Dermis blood vessel endothelial cell (primary cell): ENCODE measurements around the gene ZMYND8. TPM values are rescaled to one million over a fixed set of nuclear protein-coding genes. Genes with fewer than 3 reads are reported as not detected.
"Not testable (repeated sequence)": the region's sequence is repeated elsewhere in the genome, so short reads cannot be mapped to it uniquely, and the experiment has no call there.

Experiments used
- DNase-seq: peaks from one replicate; pipeline ENCODE4 v3.0.0; 2010
- total RNA-seq: library from RNA; depleted of rRNA; stranded (reverse); fragments of >200 nt; gene quantifications from 2 replicates; pipeline ENCODE4 v1.2.3, GENCODE V29; 2014

Gene ZMYND8
- total RNA-seq, 1 donor from 2014 or later: 35.9 TPM

- no peak for DNase-seq
Measured at GRCh38 chr20:47222468-47223119, 133.9 kb downstream of the ZMYND8 start.

- DNase-seq: no peak
Measured at GRCh38 chr20:47221036-47221625, 135.4 kb downstream of the ZMYND8 start.

DNA sequence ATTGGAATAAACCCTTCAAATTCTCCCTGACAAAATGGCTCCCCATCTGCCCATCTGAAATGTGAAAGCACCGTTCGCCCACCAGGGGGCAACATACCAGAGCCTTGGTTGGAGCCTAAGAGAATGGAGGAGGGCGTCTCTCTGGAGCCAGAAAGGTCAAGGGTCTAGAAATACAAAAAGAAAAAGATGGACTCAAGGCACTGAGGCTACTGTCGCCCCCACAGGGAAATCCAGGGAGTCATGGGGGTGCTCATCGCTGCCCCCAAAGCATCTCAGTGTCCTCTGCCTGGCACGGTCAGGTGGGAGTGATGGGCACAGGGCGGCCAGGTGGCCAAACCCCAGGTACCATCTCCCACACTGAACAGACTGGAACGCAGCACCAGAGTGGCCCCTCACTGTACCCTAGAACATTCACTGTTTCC lies 136.3 kb downstream of the ZMYND8 start:
- peak; percentile 74 for DNase-seq

- no peak for DNase-seq
Measured at GRCh38 chr20:47217482-47218446, 138.7 kb downstream of the ZMYND8 start.

- DNase-seq: no peak
Measured at GRCh38 chr20:47216819-47217410, 139.6 kb downstream of the ZMYND8 start.

DNA sequence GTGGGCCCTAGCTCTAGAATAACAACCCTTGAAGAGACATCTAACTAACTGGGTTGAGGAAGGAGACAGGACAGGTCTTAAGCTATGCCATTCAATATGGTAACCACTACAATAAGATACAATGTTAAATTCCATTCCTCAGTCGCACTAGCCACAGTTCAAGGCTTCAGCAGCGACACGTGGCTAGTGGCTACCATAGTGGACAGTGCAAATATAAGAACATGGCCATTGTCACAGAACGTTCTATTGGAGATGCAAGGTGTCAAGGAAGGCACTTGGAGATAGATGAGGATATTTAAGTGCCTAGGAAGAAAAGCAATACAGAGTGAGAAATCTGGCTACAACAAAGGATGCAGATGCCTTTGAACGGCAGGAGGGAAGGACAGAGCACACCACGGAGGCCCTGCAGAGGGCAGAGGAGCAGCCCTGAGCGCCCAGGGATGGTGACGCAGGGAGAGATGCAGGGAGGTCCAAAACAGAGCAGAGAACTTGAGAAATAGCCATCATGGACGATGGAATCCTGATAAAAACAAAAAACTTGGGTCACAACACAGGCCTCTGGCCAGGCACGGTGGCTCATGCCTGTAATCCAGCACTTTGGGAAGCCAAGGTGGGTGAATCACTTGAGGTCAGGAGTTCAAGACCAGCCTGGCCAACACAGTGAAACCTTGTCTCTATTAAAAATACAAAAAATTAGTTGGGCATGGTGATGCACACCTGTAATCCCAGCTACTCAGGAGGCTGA lies 140.7 kb downstream of the ZMYND8 start:
- DNase-seq: no peak

DNA sequence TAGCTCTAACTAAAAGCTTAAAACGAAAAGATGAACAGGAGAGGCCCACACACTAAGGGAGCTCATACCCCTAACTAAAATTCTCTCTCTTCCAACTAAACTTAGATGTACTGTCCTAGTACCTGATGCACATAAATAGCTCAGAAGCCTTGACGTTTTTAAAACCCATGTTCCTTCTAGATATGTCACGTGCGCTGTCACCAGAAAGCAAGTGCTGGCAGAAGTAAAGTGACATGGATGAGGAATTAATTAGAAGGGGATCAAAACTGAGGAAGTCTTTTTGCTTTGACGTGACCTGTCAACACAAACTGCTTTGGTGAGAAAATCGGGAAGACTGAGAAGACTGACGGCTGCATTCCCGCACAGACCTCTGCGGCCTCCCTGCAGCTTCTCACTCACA lies 142.5 kb downstream of the ZMYND8 start:
- no peak for DNase-seq

- no peak for DNase-seq
Measured at GRCh38 chr20:47212606-47213207, 143.8 kb downstream of the ZMYND8 start.

GRCh38 chr20:47211036-47211435 lies 145.5 kb downstream of the ZMYND8 start:
- no peak for DNase-seq

DNA sequence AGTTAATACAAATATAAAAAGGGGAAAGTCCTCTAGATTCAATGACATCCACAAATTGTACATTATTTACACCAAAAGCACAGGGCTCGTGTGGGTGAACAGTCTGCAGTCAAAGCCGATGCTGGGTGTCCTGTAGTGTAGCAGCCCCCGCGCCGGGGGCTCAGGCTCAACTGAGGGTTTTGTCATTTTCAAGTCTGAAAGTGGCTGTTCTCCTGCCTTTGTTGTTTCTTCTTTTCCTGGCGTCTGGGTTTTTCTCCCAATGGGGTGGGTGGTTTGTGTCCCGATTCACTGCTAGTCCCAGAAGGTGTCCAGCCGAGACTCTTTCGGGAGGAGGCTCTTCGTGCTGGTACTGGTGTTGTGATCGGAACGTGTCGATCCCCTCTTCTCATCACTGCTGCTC lies 146.0 kb downstream of the ZMYND8 start:
- no peak for DNase-seq

- DNase-seq: no peak
Measured at GRCh38 chr20:47209982-47210381, 146.5 kb downstream of the ZMYND8 start.

GRCh38 chr20:47208534-47209174 lies 147.8 kb downstream of the ZMYND8 start:
- no peak for DNase-seq

DNA sequence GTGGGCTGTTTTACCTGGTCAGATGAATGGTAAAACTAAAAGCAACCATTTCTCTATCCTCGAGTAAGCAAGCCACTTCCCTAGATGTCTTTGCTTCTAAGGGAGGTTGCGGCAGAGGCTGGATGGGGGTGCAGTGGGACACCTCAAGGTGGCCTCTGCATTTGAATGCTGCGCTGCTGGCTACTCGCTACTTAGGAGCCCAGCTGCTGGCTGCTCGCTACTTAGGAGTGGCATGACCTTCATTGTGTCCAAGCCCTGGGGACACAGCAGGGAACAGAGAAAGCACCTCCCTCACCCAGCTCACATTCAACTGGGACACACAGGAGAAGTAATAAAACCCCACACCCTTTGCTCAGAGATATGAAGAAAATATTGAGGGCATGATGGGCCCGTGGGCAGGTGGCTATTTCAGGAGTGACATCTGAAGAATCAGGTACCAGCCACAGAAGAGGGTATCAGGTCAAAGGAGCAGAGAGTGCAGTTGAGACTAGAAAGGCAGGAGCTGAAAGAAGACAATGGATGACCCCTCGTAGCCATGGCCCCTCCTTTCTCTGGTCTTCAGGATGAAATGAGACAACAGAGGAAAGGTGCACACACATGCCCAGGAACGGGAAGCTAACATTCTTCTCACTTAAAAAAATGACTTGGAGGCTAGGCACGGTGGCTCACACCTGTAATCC lies 149.4 kb downstream of the ZMYND8 start:
- DNase-seq: no peak

DNA sequence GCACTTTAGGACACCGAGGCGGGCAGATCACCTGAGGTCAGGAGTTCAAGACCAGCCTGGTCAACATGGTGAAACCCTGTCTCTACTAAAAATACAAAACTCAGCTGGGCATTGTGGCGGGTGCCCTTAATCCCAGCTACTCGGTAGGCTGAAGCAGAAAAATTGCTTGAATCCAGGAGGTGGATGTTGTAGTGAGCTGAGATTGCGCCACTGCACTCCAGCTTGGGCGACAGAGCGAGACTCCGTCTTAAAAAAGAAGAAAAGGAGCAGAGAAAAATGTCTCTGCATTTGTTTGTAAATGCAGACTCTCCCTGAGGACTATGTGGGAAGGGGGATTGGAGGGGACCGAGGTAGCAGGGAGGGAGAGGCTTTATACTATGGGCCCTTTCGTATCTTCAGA lies 149.9 kb downstream of the ZMYND8 start:
- not testable (repeated sequence) for DNase-seq

DNA sequence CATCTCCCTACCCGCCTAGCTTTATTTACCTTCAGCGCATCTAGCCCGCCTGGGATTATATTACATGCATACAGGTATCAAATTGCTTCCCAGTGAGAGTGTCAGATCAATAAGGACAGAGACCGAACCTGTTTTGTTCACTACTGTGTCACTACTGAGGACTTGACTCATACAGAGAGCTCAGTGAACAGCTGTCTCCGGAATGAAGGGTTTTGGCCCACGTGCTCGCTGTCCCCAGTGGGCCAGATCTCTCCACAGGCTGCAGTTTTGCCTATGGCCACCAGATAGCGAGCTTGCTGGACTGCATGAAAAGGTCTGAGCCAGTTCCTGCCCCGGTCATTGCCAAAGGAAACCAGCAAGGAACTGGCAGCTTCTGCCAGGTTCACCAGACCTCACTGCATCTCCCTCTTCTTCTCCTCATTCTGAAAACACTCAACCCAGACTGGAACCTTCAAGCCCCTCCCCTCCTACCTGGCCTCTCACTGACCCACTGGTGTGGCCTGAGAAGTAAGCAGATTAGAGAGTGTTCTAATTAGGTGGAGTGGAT lies 150.8 kb downstream of the ZMYND8 start:
- peak; percentile 89 for DNase-seq

DNA sequence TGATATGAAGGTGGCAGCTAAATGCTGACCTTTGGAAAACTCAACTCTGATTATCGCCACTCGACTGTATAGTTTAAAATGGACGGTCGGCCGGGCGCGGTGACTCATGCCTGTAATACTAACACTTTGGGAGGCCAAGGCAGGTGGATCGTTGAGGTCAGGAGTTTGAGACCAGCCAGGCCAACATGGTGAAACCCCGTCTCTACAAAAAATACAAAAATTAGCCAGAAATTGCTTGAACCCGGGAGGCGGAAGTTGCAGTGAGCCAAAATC lies 151.7 kb downstream of the ZMYND8 start:
- not testable (repeated sequence) for DNase-seq

GRCh38 chr20:47204008-47204849 lies 152.3 kb downstream of the ZMYND8 start:
- DNase-seq: no peak

DNA sequence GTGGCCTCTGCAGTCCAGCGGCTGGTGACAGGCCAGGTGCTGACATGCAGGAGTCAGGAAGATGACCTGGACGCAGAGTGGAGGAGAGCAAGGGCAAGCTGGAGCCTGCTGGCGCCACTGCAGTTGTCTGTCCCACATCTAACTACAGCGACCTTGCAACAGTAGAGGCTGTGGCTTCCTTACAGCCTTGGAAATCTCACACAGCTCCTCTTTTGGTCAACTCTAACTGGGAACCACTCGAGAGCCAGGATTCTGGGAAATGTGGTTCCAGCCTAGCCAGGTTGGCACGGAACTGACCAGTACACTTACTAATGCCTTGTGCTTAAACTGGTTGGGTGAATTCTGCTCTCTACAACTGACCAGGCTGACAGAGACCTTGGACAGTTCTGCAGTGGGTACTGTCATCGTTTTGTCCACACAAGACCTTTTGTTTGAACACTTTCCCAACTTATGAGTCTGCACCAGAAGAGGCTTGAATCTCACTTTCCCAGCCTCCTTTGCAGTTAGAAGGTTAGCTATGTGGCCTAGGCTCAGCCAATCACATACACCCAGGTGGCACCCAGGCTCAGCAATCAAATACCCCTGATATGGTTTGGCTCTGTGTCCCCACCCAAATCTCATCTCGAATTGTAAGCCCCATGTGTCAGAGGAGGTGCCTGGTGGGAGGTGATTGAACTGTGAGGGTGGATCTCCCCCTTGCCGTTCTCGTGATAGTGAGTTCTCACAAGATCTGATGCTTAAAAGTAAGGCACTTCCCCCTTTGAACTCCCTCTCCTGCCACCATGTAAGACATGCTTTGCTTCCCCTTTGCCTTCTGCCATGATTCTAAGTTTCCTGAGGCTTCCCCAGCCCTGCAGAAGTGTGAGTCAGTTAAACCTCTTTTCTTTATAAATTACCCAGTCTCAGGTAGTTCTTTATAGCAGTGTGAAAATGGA lies 153.5 kb downstream of the ZMYND8 start:
- no peak for DNase-seq
